Retinal pigment epithelial cell (primary cell): ENCODE data around the gene KRT72.

Experiments used
- DNase-seq: peaks from one replicate; pipeline ENCODE4 v3.0.0-alpha.2; 2010; ENCODE audit warnings: low read depth
- H3K4me3 ChIP-seq: 2 replicates; pipeline ENCODE4 v1.5.1; 2011; ENCODE audit warnings: mild to moderate bottlenecking, low read length, control low read depth, moderate library complexity
- TF ChIP-seq, protein P1 (sequence below): conservative IDR thresholded peaks from 2 replicates; pipeline ENCODE4 v1.5.1; 2011; ENCODE audit warnings: low read depth, low read length, control low read depth, inconsistent platforms

Gene KRT72

GRCh38 chr12:52543985-52544883, 57.0 kb downstream of the KRT72 start:
- TF ChIP-seq, protein P1, sequence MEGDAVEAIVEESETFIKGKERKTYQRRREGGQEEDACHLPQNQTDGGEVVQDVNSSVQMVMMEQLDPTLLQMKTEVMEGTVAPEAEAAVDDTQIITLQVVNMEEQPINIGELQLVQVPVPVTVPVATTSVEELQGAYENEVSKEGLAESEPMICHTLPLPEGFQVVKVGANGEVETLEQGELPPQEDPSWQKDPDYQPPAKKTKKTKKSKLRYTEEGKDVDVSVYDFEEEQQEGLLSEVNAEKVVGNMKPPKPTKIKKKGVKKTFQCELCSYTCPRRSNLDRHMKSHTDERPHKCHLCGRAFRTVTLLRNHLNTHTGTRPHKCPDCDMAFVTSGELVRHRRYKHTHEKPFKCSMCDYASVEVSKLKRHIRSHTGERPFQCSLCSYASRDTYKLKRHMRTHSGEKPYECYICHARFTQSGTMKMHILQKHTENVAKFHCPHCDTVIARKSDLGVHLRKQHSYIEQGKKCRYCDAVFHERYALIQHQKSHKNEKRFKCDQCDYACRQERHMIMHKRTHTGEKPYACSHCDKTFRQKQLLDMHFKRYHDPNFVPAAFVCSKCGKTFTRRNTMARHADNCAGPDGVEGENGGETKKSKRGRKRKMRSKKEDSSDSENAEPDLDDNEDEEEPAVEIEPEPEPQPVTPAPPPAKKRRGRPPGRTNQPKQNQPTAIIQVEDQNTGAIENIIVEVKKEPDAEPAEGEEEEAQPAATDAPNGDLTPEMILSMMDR = no peak
- H3K4me3 ChIP-seq = no peak overlapping the region
- DNase-seq = no peak

DNA sequence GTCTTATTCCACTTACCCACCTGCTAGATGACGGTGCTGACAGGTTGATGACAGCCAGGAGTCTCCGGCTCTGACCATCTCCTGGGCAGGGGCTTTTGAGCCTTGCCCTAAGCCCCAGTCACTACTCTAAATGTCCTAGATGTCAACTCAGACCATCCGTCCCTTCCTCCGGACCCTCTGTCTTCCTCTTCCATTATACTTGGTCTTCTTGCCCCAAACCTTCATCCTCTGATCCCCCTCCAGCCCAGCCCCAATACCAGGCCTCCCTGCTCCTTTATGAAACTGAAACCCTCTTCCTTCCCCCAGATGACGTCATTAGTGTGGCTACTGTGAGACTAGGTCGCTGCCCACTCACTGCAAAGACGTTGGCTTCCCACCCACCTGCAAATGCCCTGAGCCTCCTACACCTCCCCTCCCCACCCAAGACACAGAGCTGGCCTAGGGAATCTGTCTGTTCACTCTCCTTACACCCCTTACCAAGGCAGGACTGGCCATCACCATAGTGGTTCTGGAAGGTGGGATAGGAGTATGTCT, 58.4 kb downstream of the KRT72 start:
- H3K4me3 ChIP-seq = no peak overlapping the region
- TF ChIP-seq, protein P1 = no peak
- no peak for DNase-seq

GRCh38 chr12:52542157-52542556, 59.1 kb downstream of the KRT72 start:
- no peak overlapping the region for H3K4me3 ChIP-seq
- no peak for DNase-seq
- TF ChIP-seq, protein P1 = no peak

- no peak overlapping the region for H3K4me3 ChIP-seq
- TF ChIP-seq, protein P1 = no peak
- no peak for DNase-seq
Measured at GRCh38 chr12:52541709-52542108, 59.6 kb downstream of the KRT72 start.

DNA sequence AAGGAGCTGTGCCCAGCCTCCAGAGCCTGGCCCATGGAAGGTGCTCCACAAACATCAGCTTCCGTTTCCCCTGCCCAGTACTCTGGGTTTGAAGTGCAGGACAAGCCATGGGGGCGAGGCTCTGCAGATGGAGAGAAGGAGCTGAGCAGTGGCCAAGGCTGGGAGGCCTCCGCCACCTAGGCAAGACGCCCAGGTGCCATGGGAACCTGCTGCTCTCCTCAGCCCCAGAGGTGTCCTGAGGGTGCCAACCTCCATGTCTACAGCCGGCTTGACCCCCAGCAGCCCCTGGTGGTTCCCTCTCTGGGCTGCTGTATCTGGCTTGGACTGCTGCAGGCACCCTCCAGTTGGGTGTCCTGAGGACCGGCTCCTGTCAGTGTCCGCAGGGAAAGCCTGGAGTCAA, 60.7 kb downstream of the KRT72 start:
- TF ChIP-seq, protein P1 = no peak
- no peak overlapping the region for H3K4me3 ChIP-seq
- no peak for DNase-seq

- DNase-seq = no peak
- no peak overlapping the region for H3K4me3 ChIP-seq
- TF ChIP-seq, protein P1 = no peak
Measured at GRCh38 chr12:52539821-52540173, 61.5 kb downstream of the KRT72 start.

- TF ChIP-seq, protein P1 = no peak
- no peak for DNase-seq
- no peak overlapping the region for H3K4me3 ChIP-seq
Measured at GRCh38 chr12:52539083-52539820, 62.0 kb downstream of the KRT72 start.
